C4-2B (cell line): ENCODE results near the gene MAML1.

ENCODE experiments used
- ZFX ChIP-seq: fragments of 450-650 bp; IDR thresholded peaks from 2 replicates; pipeline ENCODE4 v1.6.1; 2017
- TF ChIP-seq, protein P1 (sequence below): fragments of 450-650 bp; conservative IDR thresholded peaks from 2 replicates; pipeline ENCODE4 v1.5.1; 2017; ENCODE audit warnings: mild to moderate bottlenecking

DNA sequence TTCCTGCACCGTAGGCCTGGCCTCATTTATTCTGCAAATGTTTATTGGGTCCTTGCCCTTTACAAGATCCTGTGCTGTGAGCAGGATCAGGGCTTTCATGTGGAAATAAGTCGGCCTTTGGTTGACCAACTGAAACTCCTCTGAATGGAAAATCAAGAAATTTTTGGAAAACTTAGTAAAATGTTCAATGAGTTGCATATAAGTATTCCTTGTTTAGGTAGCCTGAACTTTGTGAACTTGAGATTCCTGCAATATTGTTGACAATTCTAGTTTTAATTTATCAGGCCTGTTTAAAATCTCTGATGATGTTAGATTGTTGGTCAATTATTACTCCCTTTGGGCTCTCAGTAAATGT lies 1.1 kb downstream of the MAML1 start:
- TF ChIP-seq, protein P1, sequence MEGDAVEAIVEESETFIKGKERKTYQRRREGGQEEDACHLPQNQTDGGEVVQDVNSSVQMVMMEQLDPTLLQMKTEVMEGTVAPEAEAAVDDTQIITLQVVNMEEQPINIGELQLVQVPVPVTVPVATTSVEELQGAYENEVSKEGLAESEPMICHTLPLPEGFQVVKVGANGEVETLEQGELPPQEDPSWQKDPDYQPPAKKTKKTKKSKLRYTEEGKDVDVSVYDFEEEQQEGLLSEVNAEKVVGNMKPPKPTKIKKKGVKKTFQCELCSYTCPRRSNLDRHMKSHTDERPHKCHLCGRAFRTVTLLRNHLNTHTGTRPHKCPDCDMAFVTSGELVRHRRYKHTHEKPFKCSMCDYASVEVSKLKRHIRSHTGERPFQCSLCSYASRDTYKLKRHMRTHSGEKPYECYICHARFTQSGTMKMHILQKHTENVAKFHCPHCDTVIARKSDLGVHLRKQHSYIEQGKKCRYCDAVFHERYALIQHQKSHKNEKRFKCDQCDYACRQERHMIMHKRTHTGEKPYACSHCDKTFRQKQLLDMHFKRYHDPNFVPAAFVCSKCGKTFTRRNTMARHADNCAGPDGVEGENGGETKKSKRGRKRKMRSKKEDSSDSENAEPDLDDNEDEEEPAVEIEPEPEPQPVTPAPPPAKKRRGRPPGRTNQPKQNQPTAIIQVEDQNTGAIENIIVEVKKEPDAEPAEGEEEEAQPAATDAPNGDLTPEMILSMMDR: no peak
- no peak for TF ChIP-seq ZFX
